Measurements from ENCODE around the gene PRSS12.

DNA sequence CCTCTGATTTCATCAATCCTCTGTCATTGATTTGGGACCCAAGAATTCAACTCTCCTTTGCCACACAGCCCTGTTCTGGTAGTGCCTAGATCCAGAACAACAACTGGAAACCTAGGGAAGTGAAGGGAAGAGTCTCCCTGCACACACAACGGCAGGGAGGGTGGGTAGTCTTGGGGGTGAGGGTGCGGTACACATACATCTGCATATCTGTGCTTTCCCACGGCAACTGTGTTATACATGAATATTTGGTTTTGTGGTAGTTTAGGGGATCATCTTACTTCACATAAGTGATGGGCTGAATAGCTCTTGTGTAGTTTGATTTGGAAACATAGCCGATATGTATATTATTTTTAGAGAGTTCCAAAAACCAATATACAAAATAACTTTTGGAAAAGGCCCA is 3.3 kb upstream of the PRSS12 start:
- TF ChIP-seq, protein P1, sequence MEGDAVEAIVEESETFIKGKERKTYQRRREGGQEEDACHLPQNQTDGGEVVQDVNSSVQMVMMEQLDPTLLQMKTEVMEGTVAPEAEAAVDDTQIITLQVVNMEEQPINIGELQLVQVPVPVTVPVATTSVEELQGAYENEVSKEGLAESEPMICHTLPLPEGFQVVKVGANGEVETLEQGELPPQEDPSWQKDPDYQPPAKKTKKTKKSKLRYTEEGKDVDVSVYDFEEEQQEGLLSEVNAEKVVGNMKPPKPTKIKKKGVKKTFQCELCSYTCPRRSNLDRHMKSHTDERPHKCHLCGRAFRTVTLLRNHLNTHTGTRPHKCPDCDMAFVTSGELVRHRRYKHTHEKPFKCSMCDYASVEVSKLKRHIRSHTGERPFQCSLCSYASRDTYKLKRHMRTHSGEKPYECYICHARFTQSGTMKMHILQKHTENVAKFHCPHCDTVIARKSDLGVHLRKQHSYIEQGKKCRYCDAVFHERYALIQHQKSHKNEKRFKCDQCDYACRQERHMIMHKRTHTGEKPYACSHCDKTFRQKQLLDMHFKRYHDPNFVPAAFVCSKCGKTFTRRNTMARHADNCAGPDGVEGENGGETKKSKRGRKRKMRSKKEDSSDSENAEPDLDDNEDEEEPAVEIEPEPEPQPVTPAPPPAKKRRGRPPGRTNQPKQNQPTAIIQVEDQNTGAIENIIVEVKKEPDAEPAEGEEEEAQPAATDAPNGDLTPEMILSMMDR (IDR thresholded peaks at IDR 0.05; ENCODE audit: extremely low read depth in 1 of 2, insufficient read depth in 1 of 2, low read depth in 1 of 2, low read length in 2 of 2): no peak
- TF ChIP-seq EZH2 (IDR thresholded peaks at IDR 0.05; ENCODE audit: borderline replicate concordance, low read depth, low read length, severe bottlenecking) (no peak), POLR2A (IDR thresholded peaks at IDR 0.05; ENCODE audit: low read depth, low read length) (no peak), POLR2AphosphoS5 (IDR thresholded peaks at IDR 0.05; ENCODE audit: insufficient read depth, low read depth, low read length) (no peak), FOS (IDR thresholded peaks at IDR 0.05; ENCODE audit: borderline replicate concordance, insufficient read depth, low read length) (no peak), GATA2 (IDR thresholded peaks at IDR 0.05; ENCODE audit: insufficient read depth, insufficient read length, low read depth, low read length) (no peak)
- TF ChIP-seq, protein P2, sequence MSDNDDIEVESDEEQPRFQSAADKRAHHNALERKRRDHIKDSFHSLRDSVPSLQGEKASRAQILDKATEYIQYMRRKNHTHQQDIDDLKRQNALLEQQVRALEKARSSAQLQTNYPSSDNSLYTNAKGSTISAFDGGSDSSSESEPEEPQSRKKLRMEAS (IDR thresholded peaks at IDR 0.05; ENCODE audit: insufficient read depth, insufficient read length): no peak

Measured in endothelial cell of umbilical vein (primary cell).